ENCODE results near the gene BICDL1.
A peak's percentile ranks its signal among the peaks of the same experiment; 100 is the strongest.

Gene BICDL1

DNA sequence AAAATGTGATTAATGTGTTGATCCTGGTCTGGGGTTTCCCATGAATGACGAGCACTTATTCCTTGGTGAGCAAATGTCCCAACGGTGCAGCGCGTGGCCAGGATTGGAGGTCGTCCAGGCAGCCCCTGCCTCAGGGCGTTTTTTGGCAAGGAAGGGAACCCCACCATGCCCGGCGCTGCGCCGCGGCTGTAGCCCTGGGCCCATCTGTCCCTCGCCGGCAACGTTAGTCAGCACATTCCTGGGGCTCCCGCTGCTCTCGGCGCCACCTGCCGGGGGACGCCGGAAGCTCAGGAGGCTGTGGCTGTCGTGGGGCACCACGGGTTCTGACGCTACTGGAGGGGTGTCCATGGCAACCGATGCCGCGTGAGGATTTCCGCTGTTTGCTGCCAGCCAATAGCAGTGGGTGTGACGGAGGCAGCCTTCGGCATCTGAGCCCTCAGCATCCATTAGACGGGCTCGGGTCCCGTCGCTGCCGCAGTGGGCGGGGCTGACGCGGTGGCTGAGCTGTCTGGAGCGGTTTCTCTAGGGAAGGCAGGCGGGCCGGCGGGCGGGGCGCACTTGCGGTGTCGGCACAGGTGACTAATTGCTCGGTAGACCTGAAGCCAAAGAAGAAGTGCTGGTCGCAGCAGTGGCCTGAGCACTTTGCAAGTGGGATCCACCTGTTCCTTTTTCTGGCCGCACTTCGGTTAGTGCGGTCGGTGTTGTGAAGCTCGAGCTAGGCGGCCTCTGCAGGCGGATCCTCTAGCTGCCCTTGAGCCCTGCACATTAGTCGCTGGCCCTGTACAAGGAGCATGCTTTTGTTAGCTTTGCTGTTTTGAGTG, 98.0 kb downstream of the BICDL1 start:
- peak; percentile 96 for DNase-seq

DNA sequence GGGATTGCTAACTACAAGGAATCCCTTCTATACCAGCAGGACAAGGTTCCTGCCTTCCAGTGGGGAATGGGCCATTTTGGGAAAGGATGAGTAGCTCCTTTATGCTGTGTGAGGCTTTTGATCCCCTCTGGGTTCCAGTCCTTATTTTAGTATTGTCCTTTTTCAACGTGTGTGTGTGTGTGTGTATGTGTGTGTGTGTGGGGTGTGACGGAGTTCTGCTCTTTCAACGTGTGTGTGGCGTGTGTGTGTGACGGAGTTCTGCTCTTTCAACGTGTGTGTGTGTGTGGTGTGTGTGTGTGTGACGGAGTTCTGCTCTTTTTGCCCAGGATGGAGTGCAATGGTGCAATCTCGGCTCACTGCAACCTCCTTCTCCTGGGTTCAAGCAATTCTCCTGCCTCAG, 100.1 kb downstream of the BICDL1 start:
- no peak for DNase-seq

GRCh38 chr12:120089796-120090195, 100.8 kb downstream of the BICDL1 start:
- DNase-seq: no peak

DNA sequence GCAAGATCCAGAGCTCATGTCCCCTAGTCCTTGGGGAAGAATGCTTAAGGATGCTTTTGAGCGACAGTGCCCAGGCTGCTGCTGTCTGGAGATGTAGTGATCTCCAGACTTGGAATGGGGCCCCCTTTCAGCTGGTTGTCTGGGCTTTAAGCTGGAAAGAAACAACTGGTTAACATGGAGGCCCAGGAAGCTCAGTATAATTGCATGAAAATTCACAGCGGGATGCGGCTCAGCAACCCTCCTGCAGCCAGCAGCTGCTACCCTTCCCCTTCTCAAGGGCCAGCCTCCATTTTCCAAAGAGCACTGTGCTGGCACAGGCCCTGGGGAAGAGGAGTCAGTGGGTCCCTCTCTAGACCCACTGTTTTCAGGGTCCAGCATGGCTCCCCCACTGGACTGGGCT, 101.2 kb downstream of the BICDL1 start:
- DNase-seq: no peak

GRCh38 chr12:120090626-120091295, 101.7 kb downstream of the BICDL1 start:
- DNase-seq: no peak

DNA sequence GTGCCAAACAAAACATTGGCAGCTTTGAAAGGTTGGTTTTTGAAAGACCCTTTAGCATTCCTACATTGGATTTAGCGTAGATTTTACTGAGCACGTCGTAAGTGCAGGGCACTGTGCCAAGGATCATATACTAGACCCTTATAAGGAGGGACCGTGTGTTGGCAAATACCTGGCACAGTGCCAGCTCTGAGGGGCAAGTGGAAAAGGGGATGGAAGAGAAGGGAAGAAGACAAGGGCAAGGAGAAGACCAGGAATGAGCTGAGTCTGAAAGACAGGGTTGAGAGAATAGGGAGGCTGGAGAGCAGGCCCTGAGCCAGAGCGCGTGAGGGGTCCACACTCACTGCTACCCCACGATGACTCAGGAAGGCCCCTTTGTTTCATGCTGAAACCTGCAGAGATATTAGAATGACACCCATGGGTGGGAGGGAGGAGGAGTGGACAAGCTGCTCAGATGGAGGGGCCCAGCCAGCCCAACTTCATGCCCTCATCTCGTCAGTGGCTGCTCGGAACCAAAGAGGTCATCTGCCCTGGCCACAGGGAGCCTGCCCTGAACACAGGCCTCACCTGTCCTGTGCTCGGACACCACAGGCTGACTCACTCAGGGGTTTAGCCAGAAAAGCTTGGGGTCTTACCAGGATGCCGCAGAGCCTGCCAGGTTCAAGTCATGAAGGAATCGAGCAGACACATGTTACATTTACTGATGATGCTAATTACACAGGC, 102.5 kb downstream of the BICDL1 start:
- DNase-seq: no peak

DNA sequence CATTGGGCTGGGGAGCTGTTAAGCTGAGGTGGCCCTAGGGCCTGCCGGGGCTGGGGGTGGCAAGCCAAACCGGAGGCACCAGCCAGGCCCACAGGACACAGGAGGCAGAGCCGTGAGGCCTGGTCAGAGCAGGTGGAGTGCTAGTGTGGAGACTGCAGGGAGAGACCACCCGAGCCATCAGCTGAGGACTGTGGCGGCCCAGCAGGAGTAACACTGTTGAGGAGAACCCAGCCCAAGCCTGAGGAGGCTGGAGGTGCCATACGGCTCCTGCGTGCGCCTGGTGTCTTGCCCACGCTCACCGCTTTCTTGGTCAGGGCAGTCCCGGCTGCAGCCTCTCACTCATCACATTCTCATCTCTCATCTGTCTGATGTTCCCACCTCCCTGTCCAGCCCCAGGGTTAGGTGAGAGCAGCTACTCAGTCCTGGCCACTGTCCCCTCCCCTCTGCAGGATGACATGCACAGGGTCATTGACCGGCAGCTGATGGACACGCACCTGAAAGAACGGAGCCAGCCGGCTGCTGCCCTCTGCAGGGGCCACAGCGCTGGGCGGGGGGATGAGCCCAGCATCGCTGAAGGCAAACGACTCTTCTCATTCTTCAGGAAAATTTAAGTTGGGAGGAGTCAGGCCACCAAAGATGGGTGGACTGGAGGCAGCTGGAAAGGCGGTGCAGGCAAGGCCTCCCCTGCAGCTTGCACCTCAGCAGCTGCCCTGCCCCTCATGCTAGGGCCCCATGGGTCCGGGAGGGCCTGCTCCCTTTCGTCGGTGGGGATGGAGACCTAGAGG, 103.7 kb downstream of the BICDL1 start:
- no peak for DNase-seq

- DNase-seq: no peak
These were observed 104.2 kb downstream of the BICDL1 start for GRCh38 chr12:120093336-120093591.

GRCh38 chr12:120093592-120094355, 104.7 kb downstream of the BICDL1 start:
- no peak for DNase-seq

DNA sequence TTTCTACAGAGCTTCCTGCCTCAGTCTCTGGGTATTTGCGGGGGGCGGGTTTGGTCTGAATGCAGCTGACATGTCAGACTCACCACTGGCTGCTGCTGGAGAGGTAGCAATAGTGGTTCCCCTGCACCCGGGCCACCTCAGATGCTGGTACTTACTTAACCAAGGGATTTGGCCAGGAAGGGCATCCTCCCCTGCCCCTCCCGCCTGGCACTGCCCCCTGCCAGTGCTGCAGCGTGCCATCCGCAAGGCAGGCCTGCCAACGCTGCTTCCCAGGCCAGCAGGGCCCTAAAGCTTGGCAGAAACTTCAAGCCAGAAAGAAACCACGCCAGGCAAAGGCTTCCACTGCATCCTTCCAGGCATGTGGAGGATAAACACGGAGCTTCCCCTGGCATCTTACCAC, 105.4 kb downstream of the BICDL1 start:
- DNase-seq: no peak

GRCh38 chr12:120095331-120095730, 106.3 kb downstream of the BICDL1 start:
- no peak for DNase-seq

DNA sequence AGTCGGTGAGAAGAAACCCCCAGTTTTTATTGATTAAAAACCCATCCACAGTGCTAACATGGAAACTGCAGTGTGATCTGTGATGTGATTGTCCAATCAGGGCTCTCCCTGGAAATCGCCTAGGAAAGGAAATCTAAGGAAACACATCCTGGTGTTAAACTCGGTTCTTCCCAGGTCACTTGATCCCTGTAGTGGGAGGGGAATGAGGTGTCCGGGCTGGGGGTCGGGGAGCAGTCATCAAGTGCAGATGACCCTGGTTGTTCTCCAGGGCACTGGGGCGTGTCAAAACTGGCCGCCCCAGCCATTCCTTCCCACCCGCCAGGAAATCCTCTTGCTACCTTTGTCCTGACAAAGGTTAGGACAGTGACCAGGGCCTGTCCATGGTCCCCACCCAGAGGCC, 106.7 kb downstream of the BICDL1 start:
- no peak for DNase-seq

DNA sequence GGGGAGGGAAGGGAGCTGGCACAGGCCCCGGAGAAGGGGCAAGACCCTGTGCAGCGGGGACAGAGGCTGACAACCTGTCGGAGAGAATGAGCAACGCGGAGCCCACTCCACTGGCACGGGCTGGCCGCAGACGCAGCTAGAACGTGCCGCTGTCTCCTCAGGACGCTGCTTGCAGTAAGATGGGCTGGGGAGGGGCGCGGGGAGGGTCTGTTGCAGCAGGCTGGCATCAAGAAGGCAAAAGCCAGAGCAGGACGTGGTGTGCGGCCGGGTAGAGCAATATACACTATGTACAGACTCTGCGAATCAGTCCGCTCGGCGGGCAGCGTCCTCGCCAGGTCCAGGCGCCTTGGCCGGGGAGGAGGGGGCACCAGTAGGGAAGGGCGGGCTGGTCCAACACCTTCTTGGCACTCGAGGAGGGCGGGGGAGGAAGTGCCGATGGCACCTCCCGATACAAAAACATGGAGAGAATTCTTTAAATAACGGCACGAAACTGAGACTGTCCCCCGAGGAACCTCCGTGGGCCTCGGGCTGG, 107.7 kb downstream of the BICDL1 start:
- DNase-seq: no peak

GRCh38 chr12:120098756-120099470, 109.9 kb downstream of the BICDL1 start:
- DNase-seq: no peak

- DNase-seq: no peak
These were observed 110.7 kb downstream of the BICDL1 start for GRCh38 chr12:120099738-120100137.

DNA sequence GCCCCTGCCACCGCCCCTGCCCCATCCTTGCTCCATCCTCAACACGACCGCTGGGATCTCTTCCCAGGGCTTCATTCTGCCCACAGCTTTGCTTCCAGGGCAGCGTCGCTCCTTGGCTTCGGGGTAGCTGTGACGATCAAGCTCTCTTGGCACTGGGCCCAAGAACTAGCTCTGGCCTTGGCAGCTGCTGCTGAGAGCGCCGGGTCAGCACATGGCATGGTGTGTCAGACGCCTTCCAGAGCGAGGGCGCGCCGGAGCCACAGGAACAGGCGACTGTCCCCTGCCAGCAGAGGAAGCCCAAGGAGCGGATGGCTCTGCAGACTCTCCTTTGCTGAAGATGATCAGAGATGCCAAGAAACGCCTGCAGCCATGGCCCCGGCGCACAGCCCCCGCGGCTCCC, 111.6 kb downstream of the BICDL1 start:
- DNase-seq: no peak

- no peak for DNase-seq
These were observed 112.1 kb downstream of the BICDL1 start for GRCh38 chr12:120101182-120101581.

DNA sequence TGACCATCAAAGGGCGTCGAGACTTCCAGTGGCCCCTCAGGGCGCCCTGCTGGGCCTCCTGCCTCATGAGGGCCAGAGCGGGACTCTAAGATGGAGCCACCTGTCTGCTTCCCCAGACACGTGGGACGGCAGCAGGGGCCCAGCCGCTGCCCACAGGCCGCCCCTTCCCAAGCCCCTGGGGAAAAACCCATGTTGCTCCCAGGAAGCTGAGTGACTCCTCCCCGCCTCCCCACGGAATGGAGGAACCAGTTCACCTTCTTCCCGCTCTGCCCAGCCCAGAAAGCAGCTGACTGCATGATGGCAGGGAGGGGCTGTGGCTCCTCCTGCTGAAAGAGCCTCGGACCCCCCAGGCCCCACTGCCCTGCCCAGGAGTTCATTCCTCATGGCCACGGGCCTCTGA, 112.6 kb downstream of the BICDL1 start:
- DNase-seq: no peak

- no peak for DNase-seq
These were observed 113.4 kb downstream of the BICDL1 start for GRCh38 chr12:120102189-120103043.

GRCh38 chr12:120103044-120103338, 114.0 kb downstream of the BICDL1 start:
- no peak for DNase-seq

DNA sequence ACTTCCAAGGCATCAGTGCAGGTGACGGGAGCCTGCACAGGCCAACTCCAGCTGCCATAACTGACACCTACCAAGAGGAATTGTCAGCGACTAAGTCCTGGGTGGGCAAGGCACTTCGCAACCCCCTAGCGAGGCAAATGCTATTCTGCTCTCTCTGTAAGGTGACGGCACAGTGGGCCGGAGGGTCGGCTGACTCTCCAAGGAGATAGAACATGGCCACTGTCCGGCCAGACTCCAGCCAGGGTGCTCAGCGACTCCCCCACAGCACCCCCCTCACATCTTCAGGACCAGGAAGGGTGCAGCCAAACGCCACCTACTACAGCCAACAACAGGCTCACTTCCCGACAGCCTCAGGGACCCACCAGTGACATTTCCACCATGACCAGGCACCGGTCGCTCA, 114.3 kb downstream of the BICDL1 start:
- no peak for DNase-seq

Data from NCI-H187 treated with DMSO at 0.1 percent for 48 hours (cell line).